Lower leg skin (tissue), 4 donors: ENCODE measurements around the gene CPXM2. TPM values are rescaled to one million over a fixed set of nuclear protein-coding genes. Genes with fewer than 3 reads are reported as not detected.

Experiments
- DNase-seq, 2 donors: peaks; one replicate each; pipeline ENCODE4 v3.0.0-alpha.2; 2019; ENCODE audit warnings: low spot score in 2 of 2
- H3K4me3 ChIP-seq: fragments of 200-600 bp; sonication (generic); 2 replicates; pipeline ENCODE4 v1.5.1; 2017; ENCODE audit warnings: mild to moderate bottlenecking, low read depth; ENCODE audit not compliant: poor library complexity, severe bottlenecking
- POLR2A ChIP-seq, 2 donors: fragments of 450-650 bp; IDR thresholded peaks; one replicate each; pipeline ENCODE4 v1.6.1; 2016 to 2017; ENCODE audit warnings: antibody characterized with exemption in 2 of 2, mild to moderate bottlenecking in 1 of 2, moderate library complexity in 1 of 2
- WGBS, 2 donors: methylation state at CpG; one replicate each; pipeline ENCODE4 v1.1.5; 2018; 5-methylcytosine and 5-hydroxymethylcytosine counted together
- intact Hi-C: fragments of 100-400 bp; cut with DNase I; formaldehyde crosslinking; loops from one replicate; pipeline ENCODE4 v1.15.0; 2023; ENCODE audit warnings: low total_unique reads
- total RNA-seq, 4 donors: library from RNA; depleted of rRNA; stranded (reverse); fragments of >200 nt; gene quantifications; one replicate each; pipeline ENCODE4 v1.1.0, GENCODE V29; 2016
- TF ChIP-seq, protein P1 (sequence below), 3 donors: fragments of 450-650 bp; IDR thresholded peaks; one replicate each; pipeline ENCODE4 v1.5.1; 2016; ENCODE audit warnings: antibody characterized with exemption in 3 of 3, mild to moderate bottlenecking in 3 of 3, moderate library complexity in 2 of 3

CPXM2 gene
- 1 to 10 TPM; 1.6 to 7.0 (median 4.9) TPM for total RNA-seq

DNA sequence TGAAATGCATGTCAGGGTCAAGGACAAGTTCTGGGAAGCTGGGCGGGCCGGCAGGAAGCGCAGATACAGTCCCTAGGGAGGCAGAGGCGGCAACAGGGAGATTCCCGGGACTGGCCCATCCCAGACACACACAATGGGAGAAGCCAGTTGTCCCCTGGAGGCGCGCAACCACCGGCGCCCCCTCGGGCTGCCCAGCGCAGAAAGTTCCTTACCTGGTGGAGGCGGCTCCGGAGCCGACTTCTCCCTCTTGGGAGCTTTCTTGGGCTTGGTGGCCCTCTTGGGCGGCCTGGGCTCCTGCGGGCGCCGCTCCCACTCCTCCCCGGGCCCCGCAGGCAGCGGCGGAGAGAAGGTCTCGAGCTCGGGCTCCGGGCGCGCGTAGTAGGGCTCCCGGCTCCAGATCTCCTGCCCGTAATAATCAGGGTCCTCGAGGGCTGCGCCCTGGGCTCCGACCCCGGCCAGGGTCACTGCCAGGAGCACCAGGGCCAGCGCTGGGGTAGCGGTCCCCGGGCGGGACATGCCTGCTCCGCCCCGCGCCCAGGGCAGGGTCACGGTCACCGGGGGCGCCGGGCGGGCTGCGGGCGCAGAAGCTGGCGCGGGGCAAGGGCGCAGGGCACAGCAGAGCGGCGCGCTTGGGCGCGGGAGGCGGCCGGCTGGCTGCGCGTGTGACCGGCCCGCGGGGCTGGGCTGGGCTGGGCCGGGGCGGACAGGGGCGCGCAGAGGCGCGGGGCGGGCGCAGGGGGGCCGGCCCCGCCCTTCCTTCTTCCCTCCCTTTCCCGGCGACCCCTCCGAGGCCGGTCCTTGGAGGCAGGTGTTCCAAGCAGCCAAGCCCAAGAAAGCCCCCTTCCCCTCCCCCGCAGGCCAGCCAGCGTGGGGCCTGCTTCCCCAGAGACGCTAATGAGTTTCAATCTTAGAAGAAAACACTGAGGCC is at the start of gene CPXM2:
Gene CPXM2 (minus strand): TSS at position 664 of the 928 bp plus-strand sequence. CDS start 148 bp downstream, at position 516.
- no peak for TF ChIP-seq POLR2A (IDR thresholded peaks at IDR 0.05)
- TF ChIP-seq, protein P1, sequence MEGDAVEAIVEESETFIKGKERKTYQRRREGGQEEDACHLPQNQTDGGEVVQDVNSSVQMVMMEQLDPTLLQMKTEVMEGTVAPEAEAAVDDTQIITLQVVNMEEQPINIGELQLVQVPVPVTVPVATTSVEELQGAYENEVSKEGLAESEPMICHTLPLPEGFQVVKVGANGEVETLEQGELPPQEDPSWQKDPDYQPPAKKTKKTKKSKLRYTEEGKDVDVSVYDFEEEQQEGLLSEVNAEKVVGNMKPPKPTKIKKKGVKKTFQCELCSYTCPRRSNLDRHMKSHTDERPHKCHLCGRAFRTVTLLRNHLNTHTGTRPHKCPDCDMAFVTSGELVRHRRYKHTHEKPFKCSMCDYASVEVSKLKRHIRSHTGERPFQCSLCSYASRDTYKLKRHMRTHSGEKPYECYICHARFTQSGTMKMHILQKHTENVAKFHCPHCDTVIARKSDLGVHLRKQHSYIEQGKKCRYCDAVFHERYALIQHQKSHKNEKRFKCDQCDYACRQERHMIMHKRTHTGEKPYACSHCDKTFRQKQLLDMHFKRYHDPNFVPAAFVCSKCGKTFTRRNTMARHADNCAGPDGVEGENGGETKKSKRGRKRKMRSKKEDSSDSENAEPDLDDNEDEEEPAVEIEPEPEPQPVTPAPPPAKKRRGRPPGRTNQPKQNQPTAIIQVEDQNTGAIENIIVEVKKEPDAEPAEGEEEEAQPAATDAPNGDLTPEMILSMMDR (IDR thresholded peaks at IDR 0.05), result no peak
- DNase-seq, result peak in 1 of 2 donors; percentile 84
- WGBS, 2 donors, result 8 to 18% methylated on average over 9 to 52 of the region's 80 CpGs
- intact Hi-C loops, result no loop called here
- H3K4me3 ChIP-seq, result no peak within 1 kb of the TSS

DNA sequence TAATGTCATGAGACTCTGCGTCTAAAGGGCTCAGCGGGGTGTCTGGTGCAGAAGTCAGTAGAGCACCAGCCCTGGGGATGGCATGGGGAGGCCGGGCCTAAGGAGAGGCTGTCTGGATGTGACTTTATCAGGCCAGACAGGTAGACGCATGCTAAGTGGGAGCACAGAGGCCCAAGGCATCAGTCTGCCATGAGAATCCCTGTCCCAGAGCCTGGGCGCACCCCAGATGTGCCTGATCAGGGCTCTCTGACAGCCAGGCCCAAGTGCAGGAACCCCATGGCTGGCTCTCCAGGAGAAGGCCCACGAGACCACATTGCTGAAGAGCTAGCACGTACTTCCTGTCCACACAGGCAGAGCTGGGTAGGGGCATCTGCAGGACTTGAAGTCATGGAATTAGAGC is 48.0 kb upstream of the CPXM2 start:
- intact Hi-C loops, result no loop called here
- TF ChIP-seq POLR2A (IDR thresholded peaks at IDR 0.05), result no peak
- TF ChIP-seq, protein P1 (IDR thresholded peaks at IDR 0.05), result no peak
- no peak for DNase-seq
- WGBS, 2 donors, result 94 to 97% methylated on average over 7 of the region's 7 CpGs
- no peak overlapping the region for H3K4me3 ChIP-seq

DNA sequence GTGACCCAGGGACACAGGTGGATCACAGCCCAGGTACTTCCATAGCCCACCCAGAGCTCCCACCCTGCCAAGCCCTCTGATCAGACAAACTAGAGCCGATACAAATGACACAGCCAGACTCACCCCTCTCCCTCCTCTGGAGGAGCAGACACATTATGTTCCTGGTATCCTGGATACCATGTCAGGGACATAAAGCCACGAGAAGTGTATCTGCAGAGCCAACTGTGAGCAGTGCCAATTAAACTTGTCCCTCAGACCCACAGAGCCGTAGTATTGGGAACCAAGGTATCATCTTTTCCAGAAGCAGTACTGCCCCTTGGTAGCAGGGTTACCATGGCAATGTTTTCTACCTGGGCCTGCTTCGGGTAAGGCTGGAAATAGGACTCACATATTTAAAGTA is 47.3 kb upstream of the CPXM2 start:
- no peak overlapping the region for H3K4me3 ChIP-seq
- no peak for TF ChIP-seq POLR2A (IDR thresholded peaks at IDR 0.05)
- TF ChIP-seq, protein P1 (IDR thresholded peaks at IDR 0.05), result no peak
- intact Hi-C loops, result no loop called here
- DNase-seq, result no peak
- 89 to 98% methylated on average over 4 of the region's 4 CpGs for WGBS, 2 donors

DNA sequence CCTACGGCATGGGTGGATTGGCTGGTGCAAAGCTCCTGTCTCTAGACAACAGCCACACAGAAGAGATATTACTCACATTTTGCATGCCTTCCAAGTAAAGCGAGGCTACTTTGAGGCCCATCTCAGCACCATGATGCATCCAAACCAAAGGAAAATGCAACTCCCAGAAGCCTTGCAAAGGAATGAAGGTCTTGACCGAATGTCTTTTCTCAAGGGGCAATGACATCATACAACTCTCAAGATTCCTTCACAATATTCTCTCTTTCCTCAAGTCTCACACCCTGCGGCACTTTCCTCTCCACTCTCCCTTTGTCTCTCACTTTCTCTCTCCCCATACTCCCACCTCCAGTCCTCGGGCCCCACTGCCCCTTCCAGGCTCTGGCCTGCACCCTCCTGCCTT is 44.8 kb upstream of the CPXM2 start:
- H3K4me3 ChIP-seq, result no peak overlapping the region
- intact Hi-C loops, result no loop called here
- peak in 1 of 2 donors; percentile 17 for DNase-seq
- WGBS, 2 donors, result 73 to 76% methylated on average over 5 of the region's 5 CpGs
- TF ChIP-seq, protein P1 (IDR thresholded peaks at IDR 0.05), result no peak
- no peak for TF ChIP-seq POLR2A (IDR thresholded peaks at IDR 0.05)

DNA sequence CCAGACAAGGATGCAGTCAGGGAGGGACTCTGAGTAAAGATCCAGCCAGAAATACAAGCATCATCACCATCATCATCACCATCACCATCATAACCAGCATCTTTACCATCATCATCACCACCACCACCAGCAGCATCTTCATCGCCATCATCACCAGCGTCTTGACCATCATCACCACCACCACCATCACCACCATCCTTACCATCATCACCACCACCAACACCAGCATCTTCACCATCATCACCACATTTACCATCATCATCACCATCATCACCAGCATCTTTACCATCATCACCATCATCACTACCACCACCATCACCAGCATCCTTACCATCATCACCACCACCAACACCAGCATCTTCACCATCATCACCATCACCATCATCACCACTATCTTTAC is 44.1 kb upstream of the CPXM2 start:
- 98 to 100% methylated on average over 2 of the region's 2 CpGs for WGBS, 2 donors
- H3K4me3 ChIP-seq, result no peak overlapping the region
- no peak for TF ChIP-seq POLR2A (IDR thresholded peaks at IDR 0.05)
- TF ChIP-seq, protein P1 (IDR thresholded peaks at IDR 0.05), result no peak
- peak in 1 of 2 donors; percentile 13 for DNase-seq
- intact Hi-C loops, result no loop called here
